HG03460 (cell line): ENCODE results near the gene LIMS4.
A peak's percentile ranks its signal among the peaks of the same experiment; 100 is the strongest.
"Not testable (repeated sequence)": the region's sequence is repeated elsewhere in the genome, so short reads cannot be mapped to it uniquely, and the experiment has no call there.

ENCODE experiments used
- ATAC-seq: cut with Tn5 transposase; IDR thresholded peaks from one replicate; pipeline ENCODE4 v1.9.1; 2021; ENCODE audit not compliant: unreplicated experiment

Gene LIMS4

DNA sequence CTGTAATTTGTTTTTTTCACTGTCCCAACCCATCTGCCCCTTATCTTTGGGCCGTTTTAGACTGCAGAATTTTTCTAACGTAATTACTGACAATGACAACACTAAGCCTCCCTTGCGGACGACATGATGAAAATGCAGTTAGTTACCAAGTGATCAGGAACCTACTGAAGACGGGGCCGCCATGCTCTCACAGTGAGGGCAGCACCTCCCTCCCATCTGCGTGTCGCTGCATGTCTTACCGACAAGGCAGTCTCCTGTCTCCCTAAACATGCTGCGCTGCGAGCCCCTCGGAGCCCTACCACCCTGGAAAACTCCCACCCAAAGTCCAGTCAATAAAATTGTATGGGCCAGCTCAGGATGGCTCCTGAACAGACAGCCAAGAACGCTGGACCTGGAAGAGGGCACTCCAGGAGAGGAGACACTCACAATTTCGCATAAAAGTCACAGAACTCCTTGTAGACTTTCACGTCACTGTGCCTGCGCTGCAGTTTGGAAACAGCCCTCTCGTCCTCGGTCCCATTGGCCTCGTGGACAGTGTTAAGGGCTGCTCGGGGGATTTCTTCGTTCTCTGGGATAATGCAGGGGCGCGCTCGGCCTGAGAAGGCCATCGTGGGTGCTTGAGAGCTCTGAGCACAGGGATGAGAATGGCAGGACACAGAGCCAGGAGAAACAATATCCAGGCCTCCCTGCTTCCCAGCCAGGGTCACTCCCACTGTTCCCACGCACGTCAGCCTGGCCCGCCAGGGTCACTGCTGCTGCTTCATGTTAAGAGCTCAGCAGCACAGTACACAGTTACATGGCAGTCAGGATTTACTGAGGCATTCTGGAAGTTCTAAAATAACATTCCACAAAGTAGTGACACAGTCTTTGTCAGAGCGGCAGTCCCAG, at the start of gene LIMS4:
Gene LIMS4, minus strand, starts transcription at position 646 of the 888 bp plus-strand sequence. Its CDS starts 38 bp downstream, at position 608.
- not testable (repeated sequence) for ATAC-seq

DNA sequence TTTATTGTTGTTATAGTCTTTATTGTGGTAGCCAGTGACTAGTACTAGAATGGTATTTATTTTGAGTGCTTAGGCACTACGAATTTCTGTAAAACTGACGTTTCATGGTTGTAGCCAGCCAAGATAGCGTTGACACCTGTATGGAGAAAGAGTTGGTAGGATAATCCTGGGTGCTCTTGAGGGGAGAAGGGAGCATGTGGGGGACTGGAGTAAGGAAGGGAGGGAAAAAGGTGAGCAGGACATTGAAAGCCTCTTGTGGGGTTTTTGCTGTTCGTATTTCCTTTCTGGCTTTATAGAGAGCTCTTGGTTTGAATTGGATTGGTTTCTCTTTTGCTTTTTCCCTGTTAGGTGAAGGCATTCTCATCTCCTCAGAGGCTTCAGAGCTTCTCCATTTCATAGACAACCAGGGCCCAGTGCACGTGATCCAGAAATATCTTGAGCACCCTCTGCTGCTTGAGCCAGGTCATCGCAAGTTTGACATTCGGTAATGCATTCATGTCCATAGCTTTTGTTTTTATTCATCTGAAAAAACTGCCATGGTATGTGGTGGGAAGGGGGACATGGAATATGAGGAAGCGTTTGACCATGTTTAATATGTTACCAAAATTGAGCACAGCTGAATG, 27.2 kb upstream of the LIMS4 start:
- peak; percentile 88 for ATAC-seq

GRCh38 chr2:110496027-110496426, 23.4 kb upstream of the LIMS4 start:
- not testable (repeated sequence) for ATAC-seq

- not testable (repeated sequence) for ATAC-seq
Observed at GRCh38 chr2:110494488-110494887, 21.9 kb upstream of the LIMS4 start.

GRCh38 chr2:110488991-110489390, 16.4 kb upstream of the LIMS4 start:
- ATAC-seq = not testable (repeated sequence)

DNA sequence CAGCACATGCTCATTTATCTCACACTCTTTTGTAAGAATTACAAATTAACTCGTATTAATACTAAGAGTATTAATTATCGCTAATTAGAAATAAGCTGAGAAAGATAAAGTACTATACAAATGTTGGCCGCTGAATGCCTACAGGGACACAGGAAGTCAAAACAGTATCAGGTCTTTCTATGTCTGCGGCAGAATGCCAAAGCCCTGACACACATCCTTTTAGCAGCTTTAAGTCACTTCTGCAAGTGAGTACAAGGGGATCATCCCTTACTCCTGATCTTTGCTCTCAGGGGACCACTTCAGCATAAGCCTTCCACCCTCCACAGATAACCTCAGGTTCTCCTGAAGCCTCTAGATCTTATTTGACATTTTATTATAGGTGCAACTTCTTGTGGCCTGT, 10.1 kb upstream of the LIMS4 start:
- ATAC-seq = not testable (repeated sequence)

- ATAC-seq = not testable (repeated sequence)
Observed at GRCh38 chr2:110481200-110481599, 8.6 kb upstream of the LIMS4 start.

- not testable (repeated sequence) for ATAC-seq
Observed at GRCh38 chr2:110480084-110480483, 7.5 kb upstream of the LIMS4 start.

DNA sequence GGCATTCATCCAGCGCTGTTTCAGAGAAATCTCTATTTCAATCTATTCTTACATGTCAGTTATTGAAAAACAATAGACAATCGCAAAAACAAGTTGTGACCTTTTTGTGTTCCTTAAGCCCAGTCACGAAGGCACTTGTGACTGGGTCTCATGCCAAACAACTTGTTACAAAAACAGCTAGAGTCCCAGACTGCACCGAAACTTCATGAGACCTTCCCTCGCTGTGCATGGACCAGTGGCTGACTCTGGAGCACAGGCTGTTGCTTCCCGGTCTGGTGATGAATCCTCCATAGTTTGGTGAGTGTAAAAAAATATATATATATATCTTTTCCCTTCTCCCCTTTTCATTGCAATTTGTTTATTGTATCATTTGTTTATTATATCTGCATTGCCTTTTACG, 4.8 kb upstream of the LIMS4 start:
- ATAC-seq = not testable (repeated sequence)

DNA sequence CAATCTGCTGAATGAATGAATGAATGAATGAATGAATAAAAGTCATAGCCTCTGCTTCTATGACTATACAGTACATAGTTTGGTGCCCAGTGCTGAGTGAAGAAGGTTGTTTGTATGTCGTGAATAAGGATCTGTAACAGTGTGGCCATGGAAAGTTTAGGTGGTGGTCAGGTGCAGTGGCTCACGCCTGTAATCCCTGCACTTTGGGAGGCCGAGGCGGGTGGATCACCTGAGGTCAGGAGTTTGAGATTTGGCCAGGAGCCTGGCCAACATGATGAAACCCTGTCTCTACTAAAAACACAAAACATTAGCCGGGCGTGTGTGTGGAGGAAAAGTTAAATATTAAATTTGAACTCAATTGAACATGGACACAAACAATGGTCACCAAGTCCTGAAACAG, 4.3 kb upstream of the LIMS4 start:
- ATAC-seq = not testable (repeated sequence)

- not testable (repeated sequence) for ATAC-seq
Observed at GRCh38 chr2:110475627-110476359, 3.2 kb upstream of the LIMS4 start.

GRCh38 chr2:110474898-110475297, 2.3 kb upstream of the LIMS4 start:
- ATAC-seq = peak; percentile 98

GRCh38 chr2:110473059-110473358, 393 bp upstream of the LIMS4 start:
- not testable (repeated sequence) for ATAC-seq

DNA sequence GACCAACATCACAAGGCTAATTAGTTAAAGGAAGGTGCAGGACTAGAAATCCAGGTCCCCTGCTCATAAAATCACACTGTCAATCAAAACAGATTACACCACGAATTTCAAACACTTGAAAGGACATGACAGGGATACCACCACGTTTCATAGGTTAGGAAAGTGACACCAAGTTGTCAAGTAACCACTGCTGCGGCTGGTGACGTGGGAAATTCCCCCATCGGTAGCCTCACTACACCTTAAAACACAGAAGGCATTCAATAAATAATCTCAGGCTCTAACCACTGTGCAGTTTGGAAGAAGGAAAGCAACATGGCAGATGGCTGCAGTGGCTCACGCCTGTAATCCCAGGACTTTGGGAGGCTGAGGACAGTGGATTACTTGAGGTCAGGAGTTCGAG, 3.7 kb downstream of the LIMS4 start:
- ATAC-seq = not testable (repeated sequence)

DNA sequence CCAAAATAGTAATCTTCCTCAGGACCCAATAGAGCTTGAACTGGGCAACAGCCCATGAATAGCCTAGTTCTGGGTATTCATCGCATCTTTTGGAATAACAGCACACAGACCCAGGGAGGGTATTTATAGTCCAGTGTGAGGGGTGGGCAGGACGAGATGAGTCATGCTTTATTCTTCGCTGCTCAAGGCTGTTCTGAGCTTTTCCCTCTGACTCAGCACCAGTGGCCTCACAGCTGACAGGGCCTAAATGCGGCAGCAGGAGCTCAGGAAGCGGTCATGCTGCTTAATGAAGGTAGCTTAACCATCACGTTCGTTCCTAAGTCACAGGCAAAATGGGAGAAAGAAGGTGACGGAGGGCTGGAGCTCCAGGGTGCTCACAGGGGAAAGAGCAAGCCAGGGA, 7.3 kb downstream of the LIMS4 start:
- ATAC-seq = peak; percentile 94

- ATAC-seq = not testable (repeated sequence)
Observed at GRCh38 chr2:110462458-110462857, 10.2 kb downstream of the LIMS4 start.

DNA sequence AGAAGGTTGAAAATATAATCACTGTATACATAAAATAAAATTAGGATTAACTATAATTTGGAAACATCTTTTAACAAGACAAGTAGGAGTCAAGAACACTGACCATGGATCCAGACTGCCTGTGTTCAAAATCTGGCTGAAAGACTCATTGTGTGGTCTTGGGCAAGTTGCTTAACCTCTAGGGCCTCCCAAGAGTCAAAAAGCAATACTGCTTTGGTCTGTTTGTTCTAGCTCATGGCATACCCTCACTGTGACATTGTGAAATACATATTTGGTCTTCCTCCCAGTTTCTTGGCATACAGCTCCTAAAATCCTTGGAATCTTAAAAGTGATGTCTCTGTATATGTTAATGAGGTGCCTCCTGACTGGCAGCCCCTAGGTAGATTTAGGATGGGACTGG, 12.3 kb downstream of the LIMS4 start:
- ATAC-seq = not testable (repeated sequence)

- not testable (repeated sequence) for ATAC-seq
Observed at GRCh38 chr2:110457214-110457590, 15.4 kb downstream of the LIMS4 start.

DNA sequence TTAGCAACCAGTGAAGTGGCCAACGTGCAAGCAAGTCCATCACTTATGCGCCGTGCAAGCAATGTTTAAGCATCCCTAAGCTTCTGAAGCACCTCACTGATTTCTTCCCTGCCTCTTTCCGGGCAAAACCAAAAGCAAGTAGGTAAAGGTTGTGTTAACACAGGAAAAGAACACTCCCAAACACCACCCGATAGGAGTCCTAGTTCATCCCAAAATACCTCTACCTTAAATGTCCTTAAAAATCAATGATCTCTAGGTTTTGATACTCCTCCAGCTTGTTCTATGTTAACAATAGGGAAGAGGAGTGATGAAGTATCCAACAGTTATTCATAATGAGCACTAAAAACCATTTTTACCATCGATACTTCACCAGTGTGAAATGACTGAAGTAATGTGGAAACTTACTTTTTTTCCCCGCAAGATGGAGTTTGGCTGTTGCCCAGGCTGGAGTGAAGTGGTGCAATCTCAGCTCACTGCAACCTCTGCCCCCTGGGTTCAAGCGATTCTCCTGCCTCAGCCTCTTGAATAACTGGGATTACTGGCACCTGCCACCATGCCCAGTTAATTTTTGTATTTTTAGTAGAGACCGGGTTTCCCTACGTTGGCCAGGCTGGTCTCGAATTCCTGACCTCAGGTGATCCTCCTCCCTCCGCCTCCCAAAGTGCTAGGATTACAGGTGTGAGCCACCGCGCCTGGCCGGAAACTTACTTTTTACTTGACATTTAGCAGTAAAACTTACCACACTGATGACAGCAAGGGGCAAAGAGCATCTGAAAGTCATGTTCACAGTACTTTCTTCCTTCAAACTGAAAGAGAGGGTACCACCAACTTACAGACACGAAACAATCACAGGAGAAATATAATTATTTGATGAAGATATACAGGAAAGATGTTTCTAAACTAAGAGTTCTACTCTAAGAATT, 16.1 kb downstream of the LIMS4 start:
- ATAC-seq = not testable (repeated sequence)

DNA sequence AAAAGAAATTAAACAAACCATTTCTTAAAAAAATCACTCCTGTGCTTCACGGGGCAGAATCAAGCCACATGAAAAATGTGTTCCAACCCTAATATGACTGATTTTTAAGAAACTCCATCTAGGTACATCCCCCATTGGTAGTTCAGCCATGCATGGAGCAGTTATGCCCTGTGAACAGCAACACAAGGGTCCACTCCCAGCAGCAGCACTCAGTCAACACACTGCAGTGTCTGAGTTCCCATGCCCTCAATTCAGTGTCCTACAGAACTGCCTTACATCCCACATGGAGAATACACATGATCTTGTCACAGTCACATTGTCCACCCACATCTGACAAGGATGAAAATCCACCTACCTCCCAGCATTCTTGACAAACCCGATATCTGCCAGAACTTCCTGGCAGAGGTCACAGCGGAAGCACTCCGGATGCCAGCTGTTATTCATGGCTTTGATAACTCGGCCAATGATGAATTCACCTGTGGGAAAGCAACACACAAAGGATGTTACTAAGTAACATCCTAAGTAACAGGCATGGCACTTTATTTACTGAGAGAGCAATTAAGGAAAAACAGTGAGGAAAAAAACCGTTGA, 17.4 kb downstream of the LIMS4 start:
- ATAC-seq = not testable (repeated sequence)
